Neuron (in vitro differentiated cells): ENCODE data around the gene FNDC3B.

ENCODE experiments used
- H2AFZ ChIP-seq: one replicate; pipeline ENCODE4 v1.6.1; 2013; ENCODE audit warnings: low read depth, mild to moderate bottlenecking, inconsistent platforms, low read length, moderate library complexity
- H3K27me3 ChIP-seq: one replicate; pipeline ENCODE4 v1.6.1; 2013; ENCODE audit warnings: low read length; ENCODE audit not compliant: insufficient read depth
- H3K36me3 ChIP-seq: one replicate; pipeline ENCODE4 v1.6.1; 2013; ENCODE audit warnings: low read length; ENCODE audit not compliant: insufficient read depth
- H3K4me1 ChIP-seq: one replicate; pipeline ENCODE4 v1.6.1; 2013; ENCODE audit warnings: low read length; ENCODE audit not compliant: insufficient read depth
- H3K4me3 ChIP-seq: 2 replicates; pipeline ENCODE4 v1.5.1; 2013; ENCODE audit warnings: mild to moderate bottlenecking, low read length, moderate library complexity
- H3K9me3 ChIP-seq: one replicate; pipeline ENCODE4 v1.6.1; 2013; ENCODE audit warnings: low read length

FNDC3B gene

GRCh38 chr3:172351895-172352466 is 312.6 kb downstream of the FNDC3B start:
- H3K36me3 ChIP-seq = peaks cover 82% of the 10 kb centered on the region
- H2AFZ ChIP-seq = no peak overlapping the region
- no peaks in the 10 kb centered on the region for H3K27me3 ChIP-seq
- H3K9me3 ChIP-seq = no peaks in the 10 kb centered on the region
- H3K4me3 ChIP-seq = no peak overlapping the region
- no peaks in the 10 kb centered on the region for H3K4me1 ChIP-seq

DNA sequence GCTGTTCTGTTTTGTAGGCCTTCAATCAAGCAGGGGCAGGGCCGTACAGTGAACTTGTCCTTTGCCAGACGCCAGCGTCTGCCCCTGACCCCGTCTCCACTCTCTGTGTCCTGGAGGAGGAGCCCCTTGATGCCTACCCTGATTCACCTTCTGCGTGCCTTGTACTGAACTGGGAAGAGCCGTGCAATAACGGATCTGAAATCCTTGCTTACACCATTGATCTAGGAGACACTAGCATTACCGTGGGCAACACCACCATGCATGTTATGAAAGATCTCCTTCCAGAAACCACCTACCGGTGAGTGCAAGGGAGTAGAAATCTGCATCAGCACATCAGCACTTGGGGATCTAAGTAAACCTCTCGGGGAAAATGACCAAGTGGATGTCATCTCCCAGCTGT is 313.4 kb downstream of the FNDC3B start:
- Histone ChIP-seq H3K36me3 (peaks cover 82% of the 10 kb centered on the region), H3K4me1 (no peaks in the 10 kb centered on the region), H3K4me3 (no peak overlapping the region), H3K27me3 (no peaks in the 10 kb centered on the region), H3K9me3 (no peaks in the 10 kb centered on the region), H2AFZ (no peak overlapping the region)

- Histone ChIP-seq H3K4me1 (no peaks in the 10 kb centered on the region), H3K27me3 (no peaks in the 10 kb centered on the region), H3K4me3 (no peak overlapping the region), H2AFZ (no peak overlapping the region), H3K9me3 (no peaks in the 10 kb centered on the region), H3K36me3 (peaks cover 79% of the 10 kb centered on the region)
These were observed 315.6 kb downstream of the FNDC3B start for GRCh38 chr3:172354931-172355499.

DNA sequence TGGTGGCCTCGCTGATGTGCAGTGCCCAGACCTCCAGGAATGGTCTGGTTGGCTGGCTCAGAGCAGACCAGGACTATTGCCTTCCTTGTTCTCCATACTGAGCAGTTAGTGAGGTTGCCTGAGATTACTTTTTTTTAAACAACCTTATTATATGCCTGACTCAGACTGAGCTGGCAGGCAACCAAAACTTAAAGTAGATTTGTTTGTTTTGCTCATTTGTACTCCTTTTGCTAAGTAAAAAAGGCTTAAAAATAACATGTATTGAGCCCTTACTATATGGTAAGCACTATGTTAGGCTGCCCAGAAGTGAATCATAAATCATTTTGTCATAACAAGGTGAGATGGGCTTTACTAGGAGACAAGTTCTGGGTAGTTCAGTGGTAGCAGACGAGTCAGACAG is 316.5 kb downstream of the FNDC3B start:
- no peak overlapping the region for H2AFZ ChIP-seq
- H3K4me3 ChIP-seq = no peak overlapping the region
- H3K4me1 ChIP-seq = no peaks in the 10 kb centered on the region
- H3K9me3 ChIP-seq = no peaks in the 10 kb centered on the region
- no peaks in the 10 kb centered on the region for H3K27me3 ChIP-seq
- peaks cover 71% of the 10 kb centered on the region for H3K36me3 ChIP-seq

GRCh38 chr3:172356427-172356826 is 317.0 kb downstream of the FNDC3B start:
- Histone ChIP-seq H3K4me1 (no peaks in the 10 kb centered on the region), H2AFZ (no peak overlapping the region), H3K36me3 (peaks cover 67% of the 10 kb centered on the region), H3K4me3 (no peak overlapping the region), H3K27me3 (no peaks in the 10 kb centered on the region), H3K9me3 (no peaks in the 10 kb centered on the region)

- H3K36me3 ChIP-seq = peaks cover 64% of the 10 kb centered on the region
These were observed 318.7 kb downstream of the FNDC3B start for GRCh38 chr3:172357850-172358754.

GRCh38 chr3:172359231-172359630 is 319.9 kb downstream of the FNDC3B start:
- Histone ChIP-seq H3K4me1 (no peaks in the 10 kb centered on the region), H3K36me3 (peaks cover 64% of the 10 kb centered on the region), H3K4me3 (no peak overlapping the region), H2AFZ (no peak overlapping the region), H3K27me3 (no peaks in the 10 kb centered on the region), H3K9me3 (no peaks in the 10 kb centered on the region)

More at GRCh38 chr3:172357850-172358754, 318.7 kb downstream of the FNDC3B start:
- H3K27me3 ChIP-seq = no peaks in the 10 kb centered on the region
- no peaks in the 10 kb centered on the region for H3K4me1 ChIP-seq
- no peak overlapping the region for H3K4me3 ChIP-seq
- H3K9me3 ChIP-seq = no peaks in the 10 kb centered on the region
- no peak overlapping the region for H2AFZ ChIP-seq

DNA sequence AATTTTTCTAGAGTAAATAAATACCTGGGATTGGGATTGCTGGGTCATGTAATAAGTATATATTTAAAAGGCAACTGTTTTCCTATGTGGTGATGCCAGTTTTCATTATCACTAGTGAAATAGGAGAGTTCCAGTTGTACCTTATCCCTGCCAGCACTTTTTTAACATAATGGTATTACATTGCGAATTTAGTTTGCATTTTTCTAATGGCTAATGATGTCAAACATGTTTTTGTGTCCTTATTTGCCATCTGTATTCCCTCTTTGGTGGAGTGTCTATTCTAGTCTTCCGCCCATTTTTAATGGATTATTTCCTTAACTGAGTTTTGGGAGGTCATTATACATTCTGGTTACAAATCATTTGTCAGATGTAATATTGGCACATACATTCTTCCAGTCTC is 320.6 kb downstream of the FNDC3B start:
- peaks cover 57% of the 10 kb centered on the region for H3K36me3 ChIP-seq
- no peak overlapping the region for H2AFZ ChIP-seq
- H3K9me3 ChIP-seq = no peaks in the 10 kb centered on the region
- H3K27me3 ChIP-seq = no peaks in the 10 kb centered on the region
- no peak overlapping the region for H3K4me3 ChIP-seq
- no peaks in the 10 kb centered on the region for H3K4me1 ChIP-seq

DNA sequence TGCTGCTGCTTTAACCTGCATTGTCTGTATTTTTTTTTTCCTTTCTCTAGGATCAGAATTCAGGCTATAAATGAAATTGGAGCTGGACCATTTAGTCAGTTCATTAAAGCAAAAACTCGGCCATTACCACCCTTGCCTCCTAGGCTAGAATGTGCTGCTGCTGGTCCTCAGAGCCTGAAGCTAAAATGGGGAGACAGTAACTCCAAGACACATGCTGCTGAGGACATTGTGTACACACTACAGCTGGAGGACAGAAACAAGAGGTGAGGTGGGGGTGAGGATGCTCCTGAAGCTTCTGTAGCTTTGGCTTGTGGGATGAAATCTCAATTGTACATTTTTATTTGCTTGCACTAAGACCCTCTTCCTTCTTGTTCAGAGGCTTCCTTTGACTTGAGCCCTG is 323.2 kb downstream of the FNDC3B start:
- no peak overlapping the region for H3K4me3 ChIP-seq
- H3K36me3 ChIP-seq = peaks cover 54% of the 10 kb centered on the region
- no peak overlapping the region for H2AFZ ChIP-seq
- H3K27me3 ChIP-seq = no peaks in the 10 kb centered on the region
- H3K9me3 ChIP-seq = no peaks in the 10 kb centered on the region
- no peaks in the 10 kb centered on the region for H3K4me1 ChIP-seq

- Histone ChIP-seq H2AFZ (no peak overlapping the region), H3K36me3 (peaks cover 53% of the 10 kb centered on the region), H3K27me3 (no peaks in the 10 kb centered on the region), H3K4me1 (no peaks in the 10 kb centered on the region), H3K4me3 (no peak overlapping the region), H3K9me3 (no peaks in the 10 kb centered on the region)
These were observed 325.1 kb downstream of the FNDC3B start for GRCh38 chr3:172364374-172365027.

DNA sequence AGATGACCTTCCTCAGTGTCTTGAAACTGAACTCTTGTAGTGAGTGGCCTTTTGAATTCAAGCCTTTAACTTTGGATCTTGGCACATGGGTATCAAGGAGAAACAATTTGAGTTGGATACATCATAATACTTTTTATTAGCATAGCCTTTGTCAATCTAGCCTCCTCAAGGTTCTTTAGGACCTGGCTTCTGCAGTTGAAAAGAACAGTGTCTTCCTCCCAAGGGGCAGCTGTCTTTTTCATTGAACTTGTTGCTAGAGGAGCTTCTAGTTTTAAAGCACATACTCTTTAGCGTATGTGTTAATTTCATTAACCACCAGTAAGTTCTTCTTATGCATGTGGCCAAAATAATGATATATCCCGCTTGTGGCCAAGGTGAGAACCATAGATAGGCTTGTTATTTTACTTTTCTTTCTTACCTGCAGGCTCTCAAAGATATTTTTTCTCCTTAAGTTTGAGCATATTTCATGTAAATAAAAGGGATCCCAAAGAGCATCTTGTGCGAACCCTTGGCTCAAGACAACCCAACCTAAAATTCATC is 325.7 kb downstream of the FNDC3B start:
- Histone ChIP-seq H3K27me3 (no peaks in the 10 kb centered on the region), H3K4me1 (no peaks in the 10 kb centered on the region), H3K36me3 (peaks cover 52% of the 10 kb centered on the region), H3K4me3 (no peak overlapping the region), H2AFZ (no peak overlapping the region), H3K9me3 (no peaks in the 10 kb centered on the region)

DNA sequence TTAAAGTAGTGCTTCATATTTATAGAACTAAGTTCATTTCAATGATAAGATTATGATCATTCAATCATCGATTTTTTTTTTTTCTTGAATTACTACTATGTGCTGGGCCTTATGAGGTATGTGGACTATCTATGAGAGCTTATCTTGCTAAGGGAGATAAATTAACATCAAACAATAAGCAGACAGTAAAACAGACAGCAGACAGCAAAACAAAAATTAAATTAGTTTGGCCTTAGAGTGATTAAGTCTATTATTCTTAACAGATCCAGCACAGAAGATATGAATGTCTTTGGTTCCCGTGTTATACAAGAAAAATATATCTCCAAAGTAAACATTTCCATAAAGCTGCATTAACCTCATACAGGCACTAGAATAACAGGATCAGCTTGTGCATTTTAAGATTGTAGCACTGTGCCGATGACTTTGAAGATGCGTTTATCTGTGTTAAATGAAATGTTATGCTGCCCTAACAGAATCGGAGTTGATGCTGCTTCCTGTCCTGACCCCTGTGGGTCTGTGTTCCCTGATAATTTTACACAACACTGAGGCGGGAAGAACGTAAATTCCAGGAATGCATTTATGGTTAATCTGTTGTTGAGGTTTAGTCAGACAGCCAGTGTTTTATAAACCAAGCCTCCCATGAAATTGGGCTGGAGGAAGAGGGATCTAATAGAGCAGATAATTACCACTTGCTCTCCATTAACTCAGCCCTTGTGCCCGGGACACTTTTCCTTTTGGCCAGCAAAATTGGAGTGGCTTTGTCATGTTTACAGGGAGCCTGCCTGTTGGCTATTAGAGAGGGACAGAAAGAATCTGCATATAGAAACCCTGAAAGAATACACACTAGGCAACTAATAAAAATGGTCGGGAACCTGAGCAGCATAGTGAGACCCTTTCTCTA is 328.1 kb downstream of the FNDC3B start:
- Histone ChIP-seq H3K4me1 (no peaks in the 10 kb centered on the region), H3K4me3 (no peak overlapping the region), H3K9me3 (no peaks in the 10 kb centered on the region), H3K27me3 (no peaks in the 10 kb centered on the region), H3K36me3 (peaks cover 62% of the 10 kb centered on the region), H2AFZ (no peak overlapping the region)
